Measurements from ENCODE around the gene WSCD2.
"Not testable (repeated sequence)": the region's sequence is repeated elsewhere in the genome, so short reads cannot be mapped to it uniquely, and the experiment has no call there.

GRCh38 chr12:108225101-108225500 lies 96.0 kb downstream of the WSCD2 start:
- TF ChIP-seq POLR2AphosphoS5, POLR2A (IDR thresholded peaks at IDR 0.05): not testable (repeated sequence)
- TF ChIP-seq, protein P1, sequence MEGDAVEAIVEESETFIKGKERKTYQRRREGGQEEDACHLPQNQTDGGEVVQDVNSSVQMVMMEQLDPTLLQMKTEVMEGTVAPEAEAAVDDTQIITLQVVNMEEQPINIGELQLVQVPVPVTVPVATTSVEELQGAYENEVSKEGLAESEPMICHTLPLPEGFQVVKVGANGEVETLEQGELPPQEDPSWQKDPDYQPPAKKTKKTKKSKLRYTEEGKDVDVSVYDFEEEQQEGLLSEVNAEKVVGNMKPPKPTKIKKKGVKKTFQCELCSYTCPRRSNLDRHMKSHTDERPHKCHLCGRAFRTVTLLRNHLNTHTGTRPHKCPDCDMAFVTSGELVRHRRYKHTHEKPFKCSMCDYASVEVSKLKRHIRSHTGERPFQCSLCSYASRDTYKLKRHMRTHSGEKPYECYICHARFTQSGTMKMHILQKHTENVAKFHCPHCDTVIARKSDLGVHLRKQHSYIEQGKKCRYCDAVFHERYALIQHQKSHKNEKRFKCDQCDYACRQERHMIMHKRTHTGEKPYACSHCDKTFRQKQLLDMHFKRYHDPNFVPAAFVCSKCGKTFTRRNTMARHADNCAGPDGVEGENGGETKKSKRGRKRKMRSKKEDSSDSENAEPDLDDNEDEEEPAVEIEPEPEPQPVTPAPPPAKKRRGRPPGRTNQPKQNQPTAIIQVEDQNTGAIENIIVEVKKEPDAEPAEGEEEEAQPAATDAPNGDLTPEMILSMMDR (IDR thresholded peaks at IDR 0.05) = not testable (repeated sequence)

Data from prostate gland (tissue), 2 donors.